ENCODE measurements around the gene PCBP3.

Gene PCBP3

GRCh38 chr21:45727390-45727789, 83.9 kb downstream of the PCBP3 start:
- FAIRE-seq, result no peak

GRCh38 chr21:45735259-45736000, 91.9 kb downstream of the PCBP3 start:
- no peak for FAIRE-seq

GRCh38 chr21:45736042-45736689, 92.6 kb downstream of the PCBP3 start:
- no peak for FAIRE-seq

DNA sequence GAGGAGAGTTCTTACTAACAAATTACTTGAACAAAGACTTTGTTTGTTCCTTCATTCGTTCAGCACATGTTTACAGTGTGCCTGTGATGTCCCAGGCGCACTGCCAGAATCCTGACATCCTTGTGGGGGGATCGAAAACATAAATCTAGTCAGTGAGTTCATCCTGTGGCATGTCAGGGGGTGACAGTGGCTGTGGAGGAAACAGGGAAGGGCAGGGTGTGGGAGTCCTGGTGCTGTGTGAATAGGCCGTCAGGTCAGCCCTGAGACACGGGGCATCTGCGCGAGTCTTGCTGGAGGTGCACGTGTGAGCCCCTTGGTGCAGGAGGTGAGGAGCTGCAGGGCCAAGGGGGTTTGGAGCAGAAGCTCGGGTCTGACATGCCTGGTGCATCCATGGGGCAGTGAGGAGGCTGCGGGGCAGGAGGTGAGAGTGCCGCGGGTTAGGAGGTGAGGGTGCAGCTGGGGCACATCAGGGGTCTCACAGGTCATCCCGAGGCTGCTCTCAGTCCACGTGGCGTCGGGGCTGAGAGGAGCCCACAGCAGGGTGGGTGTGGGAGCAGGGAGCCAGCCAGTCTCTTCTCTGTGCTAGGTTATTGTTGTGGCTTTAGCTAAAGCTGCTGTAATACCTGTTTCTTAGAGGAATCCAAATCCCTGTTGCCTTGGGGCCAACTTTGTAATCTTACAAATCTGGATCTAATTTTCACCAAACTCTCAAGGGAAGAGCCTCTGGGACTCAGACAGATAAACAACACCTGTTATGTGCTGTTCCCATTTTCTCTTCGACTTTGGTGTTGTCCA, 93.4 kb downstream of the PCBP3 start:
- FAIRE-seq, result no peak

GRCh38 chr21:45737485-45738166, 94.1 kb downstream of the PCBP3 start:
- no peak for FAIRE-seq

- no peak for FAIRE-seq
Observed at GRCh38 chr21:45739218-45740087, 95.9 kb downstream of the PCBP3 start.

- FAIRE-seq, result no peak
Observed at GRCh38 chr21:45740088-45740440, 96.5 kb downstream of the PCBP3 start.

GRCh38 chr21:45740491-45741357, 97.2 kb downstream of the PCBP3 start:
- no peak for FAIRE-seq

DNA sequence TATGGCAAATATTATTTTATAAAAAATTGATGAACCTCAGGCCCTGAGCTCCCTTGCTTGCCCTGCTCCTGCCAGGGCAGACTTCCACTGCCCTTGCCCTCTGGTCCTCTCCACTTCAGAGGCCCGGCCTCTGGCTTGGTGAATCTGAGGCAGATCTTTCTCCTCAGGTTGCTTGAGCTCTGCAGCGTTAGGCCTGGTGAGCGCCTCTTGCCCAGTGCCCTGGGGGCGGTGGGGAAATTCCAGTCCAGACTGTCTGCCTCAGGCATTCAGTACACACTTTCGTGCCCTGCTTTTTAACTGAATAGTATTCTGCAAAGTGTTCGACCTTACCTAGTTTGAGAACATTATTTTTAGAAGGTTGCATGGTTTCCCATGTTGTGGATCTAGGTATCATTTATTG, 98.2 kb downstream of the PCBP3 start:
- no peak for FAIRE-seq

GRCh38 chr21:45742247-45742646, 98.7 kb downstream of the PCBP3 start:
- FAIRE-seq, result no peak

GRCh38 chr21:45745256-45745655, 101.7 kb downstream of the PCBP3 start:
- FAIRE-seq, result no peak

- FAIRE-seq, result no peak
Observed at GRCh38 chr21:45747233-45747766, 103.8 kb downstream of the PCBP3 start.

- FAIRE-seq, result no peak
Observed at GRCh38 chr21:45747802-45748445, 104.4 kb downstream of the PCBP3 start.

DNA sequence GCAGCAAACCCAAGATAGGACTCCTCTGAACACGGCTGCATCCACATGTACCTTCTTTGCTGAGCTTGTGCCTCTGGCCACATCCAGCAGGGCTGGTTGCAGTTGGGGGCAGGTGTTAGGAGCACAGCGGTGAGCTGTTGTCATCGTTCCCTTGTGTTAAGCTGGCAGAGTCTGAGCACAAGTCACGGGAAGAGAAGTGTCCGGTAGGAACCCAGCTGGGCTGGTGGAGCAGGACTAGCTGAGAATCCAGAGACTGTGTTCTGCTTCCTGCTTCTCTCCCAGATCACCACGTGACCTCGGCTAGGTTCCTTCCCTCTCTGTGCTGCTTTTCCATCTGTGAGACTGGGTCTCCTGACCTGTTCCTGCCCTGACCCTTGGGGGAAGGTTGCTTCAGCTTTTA, 105.1 kb downstream of the PCBP3 start:
- FAIRE-seq, result no peak

DNA sequence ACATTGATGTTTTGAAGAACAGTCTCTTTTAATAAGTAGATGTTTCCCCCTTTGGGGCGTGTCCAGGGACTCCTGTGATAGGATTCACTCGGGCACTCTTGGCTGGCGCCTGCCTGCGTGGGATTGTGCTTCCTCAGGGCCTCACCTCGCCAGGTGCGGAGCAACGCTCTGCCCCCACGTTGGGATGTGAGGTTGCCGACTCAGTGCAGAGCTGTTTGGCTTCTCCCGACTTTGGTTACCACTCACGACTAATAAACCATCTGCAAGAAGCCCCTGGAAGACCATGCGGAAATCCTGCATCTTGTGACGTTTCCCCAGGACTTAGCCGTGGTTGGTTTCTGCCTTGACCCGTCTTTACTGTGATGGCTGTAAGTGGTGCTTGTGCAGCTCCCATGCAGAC, 106.4 kb downstream of the PCBP3 start:
- no peak for FAIRE-seq

- no peak for FAIRE-seq
Observed at GRCh38 chr21:45750936-45751335, 107.4 kb downstream of the PCBP3 start.

- FAIRE-seq, result no peak
Observed at GRCh38 chr21:45753445-45753844, 109.9 kb downstream of the PCBP3 start.

- no peak for FAIRE-seq
Observed at GRCh38 chr21:45756029-45756428, 112.5 kb downstream of the PCBP3 start.

GRCh38 chr21:45756669-45757068, 113.1 kb downstream of the PCBP3 start:
- FAIRE-seq, result no peak

DNA sequence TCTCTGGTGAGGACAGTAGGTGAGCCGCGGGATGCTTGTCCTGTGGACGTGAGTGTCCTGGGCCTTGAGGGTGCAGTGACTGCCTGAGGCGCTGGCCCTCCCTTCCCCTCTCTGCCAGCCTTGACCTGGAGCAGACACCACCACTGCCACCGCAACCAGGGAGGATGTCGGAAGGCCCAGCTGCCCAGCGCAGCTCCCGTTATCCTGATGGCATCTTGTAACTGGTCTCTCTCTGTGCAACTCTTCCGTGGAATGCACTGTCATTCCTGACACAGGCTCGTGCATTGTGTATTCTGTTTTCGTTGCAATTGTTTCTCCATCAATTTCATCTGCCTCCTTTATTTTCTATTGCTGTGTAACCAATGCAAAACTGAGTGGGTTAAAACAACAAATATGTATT, 118.2 kb downstream of the PCBP3 start:
- FAIRE-seq, result no peak

DNA sequence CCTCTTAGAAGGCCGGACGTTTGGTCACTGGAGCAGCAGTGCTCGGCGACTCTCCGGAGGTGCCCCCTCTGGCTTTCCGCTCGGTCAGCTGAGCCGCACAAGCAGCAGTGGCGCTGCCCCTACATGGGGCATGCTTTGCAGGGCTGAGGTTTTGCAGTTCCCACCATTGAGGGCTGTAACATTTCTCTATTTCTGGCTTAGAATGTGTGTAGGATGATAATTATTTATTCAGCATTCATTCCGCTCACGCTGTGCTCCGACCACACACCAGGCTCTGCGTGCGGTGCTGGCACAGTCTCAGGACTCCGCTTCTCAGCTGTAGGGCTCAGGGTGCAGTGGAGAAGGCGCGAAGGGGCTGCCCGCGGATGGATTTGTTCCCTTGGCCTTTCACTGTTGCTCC, 119.5 kb downstream of the PCBP3 start:
- FAIRE-seq, result no peak

All from TTC549 (cell line).